Pancreas (tissue), 10 donors: ENCODE measurements around the gene AXIN2. TPM values are rescaled to one million over a fixed set of nuclear protein-coding genes. Genes with fewer than 3 reads are reported as not detected.

ENCODE experiments used
- ATAC-seq, 4 donors: fragments of 200-7000 bp; cut with Tn5 transposase; one replicate each; pipeline versions ENCODE4 v1.8.0 to v1.9.1; 2020; ENCODE audit warnings: mild to moderate bottlenecking in 4 of 4, moderate library complexity in 4 of 4
- DNase-seq, 6 donors: peaks; one replicate each; pipeline ENCODE4 v3.0.0-alpha.2; 2020
- FAIRE-seq: peaks from 2 replicates; lab custom pipeline; 2012; peaks lifted over from hg19 to GRCh38; lab: Jason Lieb, UNC
- H3K27ac ChIP-seq, 4 donors: fragments of 200-600 bp; sonication (generic); 1 replicate in 3 of 4; 2 replicates in 1 of 4; pipeline versions ENCODE4 v1.5.0 to v1.8.0; 2020
- H3K27me3 ChIP-seq, 4 donors: fragments of 200-600 bp; one replicate each; pipeline ENCODE4 v1.8.0; 2021
- H3K36me3 ChIP-seq, 3 donors: fragments of 200-600 bp; sonication (generic) in 1 of 3; one replicate each; pipeline versions ENCODE4 v1.5.0 to v1.8.0; 2020 to 2021
- H3K4me1 ChIP-seq, 3 donors: fragments of 200-600 bp; one replicate each; pipeline ENCODE4 v1.8.0; 2021
- H3K4me3 ChIP-seq, 4 donors: fragments of 200-600 bp; sonication (generic) in 2 of 4; one replicate each; pipeline versions ENCODE4 v1.5.0 to v1.8.0; 2020 to 2021
- H3K9me3 ChIP-seq, 4 donors: fragments of 200-600 bp; one replicate each; pipeline ENCODE4 v1.8.0; 2021
- CTCF ChIP-seq, 4 donors: fragments of 200-600 bp; sonication (generic) in 3 of 4; IDR thresholded peaks; one replicate each; pipeline versions ENCODE4 v1.5.0 to v1.8.0; 2021; ENCODE audit warnings: antibody characterized with exemption in 4 of 4
- WGBS, 2 donors: extraction: QIAGEN DNeasy Blood & Tissue Kit; methylation state at CpG; one replicate each; pipeline ENCODE4 v1.1.7; 2013; 5-methylcytosine and 5-hydroxymethylcytosine counted together
- intact Hi-C, 3 donors: fragments of 100-400 bp; cut with DNase I; formaldehyde crosslinking; loops; one replicate each; pipeline versions ENCODE4 v1.11.1 to v1.14.2; 2022
- polyA plus RNA-seq, 2 donors: library from polyadenylated mRNA; stranded (reverse); fragments of 200-250 nt; gene quantifications; one replicate each; pipeline ENCODE4 v1.2.3, GENCODE V29; 2013
- total RNA-seq, 6 donors: library from RNA; stranded (reverse); fragmentation: NEBNext Ultra II Directional in 4 of 6; extraction: Animal tissue kit (Norgen Biotek cat#: 25700) in 4 of 6; gene quantifications; one replicate each; pipeline versions ENCODE4 v1.2.1 to v1.2.4, GENCODE V29; 2021 to 2023
- donor health status: healthy with polysubstance abuse.
- donor health status: DM: no; HTN: no; CAD: no; lungs with moderate emphysema.
- donor health status: DM: no; HTN: no; CAD: no.
- donor health status: control.
- donor health status: control.
- donor health status: Bipolar disorder and iron deficiency.
- donor health status: DM: yes; HTN: yes; CAD: no.
- donor health status: DM: no; HTN: no; CAD: no.
- donor health status: DM: no; HTN: no; CAD: no.
- donor health status: DM: yes; HTN: yes; CAD: no.

Gene AXIN2
- total and polyA plus RNA-seq, 8 donors = 2.5 to 13.1 (median 3.3) TPM

DNA sequence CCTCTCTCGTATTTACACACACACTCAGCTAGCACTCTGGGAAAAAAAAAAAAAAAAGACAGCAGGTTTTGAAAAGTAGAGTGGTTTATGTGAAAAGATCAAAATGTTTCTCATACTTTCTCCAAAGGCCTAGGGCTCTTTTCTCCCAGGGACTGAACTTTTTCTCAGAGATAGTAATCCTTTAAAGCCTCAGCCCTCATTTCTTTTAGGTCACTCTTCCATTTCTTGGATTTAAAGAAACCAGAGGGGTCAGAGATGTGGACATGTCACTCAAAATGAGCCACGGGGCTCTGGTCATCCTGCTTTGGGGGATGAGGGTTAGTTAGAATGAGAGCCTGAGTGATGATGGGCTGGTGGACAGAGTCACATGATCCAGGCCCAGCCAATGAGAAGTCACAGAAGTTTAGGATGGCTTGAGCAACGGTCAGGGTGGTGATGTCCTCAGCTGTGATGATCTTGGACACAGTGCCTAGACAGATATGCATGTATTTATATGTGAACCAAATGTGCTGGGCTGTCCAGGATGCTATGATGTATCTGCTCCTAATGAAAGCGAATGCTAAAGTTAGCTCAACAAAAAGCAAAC, 33.7 kb upstream of the AXIN2 start:
- DNase-seq (no peak), FAIRE-seq (no peak), ATAC-seq (no peak)
- no peaks in the 10 kb centered on the region for H3K36me3 ChIP-seq
- H3K27me3 ChIP-seq = no peaks in the 10 kb centered on the region
- no peak overlapping the region for H3K27ac ChIP-seq
- no peaks in the 10 kb centered on the region for H3K9me3 ChIP-seq
- no peak overlapping the region for H3K4me3 ChIP-seq
- TF ChIP-seq CTCF (IDR thresholded peaks at IDR 0.05) = no peak
- intact Hi-C loops = no loop called here
- peaks cover 0 to 2% (median 2%) of the 10 kb centered on the region in 3 donors for H3K4me1 ChIP-seq
- WGBS, 2 donors = 73 to 82% methylated on average over 4 of the region's 4 CpGs

DNA sequence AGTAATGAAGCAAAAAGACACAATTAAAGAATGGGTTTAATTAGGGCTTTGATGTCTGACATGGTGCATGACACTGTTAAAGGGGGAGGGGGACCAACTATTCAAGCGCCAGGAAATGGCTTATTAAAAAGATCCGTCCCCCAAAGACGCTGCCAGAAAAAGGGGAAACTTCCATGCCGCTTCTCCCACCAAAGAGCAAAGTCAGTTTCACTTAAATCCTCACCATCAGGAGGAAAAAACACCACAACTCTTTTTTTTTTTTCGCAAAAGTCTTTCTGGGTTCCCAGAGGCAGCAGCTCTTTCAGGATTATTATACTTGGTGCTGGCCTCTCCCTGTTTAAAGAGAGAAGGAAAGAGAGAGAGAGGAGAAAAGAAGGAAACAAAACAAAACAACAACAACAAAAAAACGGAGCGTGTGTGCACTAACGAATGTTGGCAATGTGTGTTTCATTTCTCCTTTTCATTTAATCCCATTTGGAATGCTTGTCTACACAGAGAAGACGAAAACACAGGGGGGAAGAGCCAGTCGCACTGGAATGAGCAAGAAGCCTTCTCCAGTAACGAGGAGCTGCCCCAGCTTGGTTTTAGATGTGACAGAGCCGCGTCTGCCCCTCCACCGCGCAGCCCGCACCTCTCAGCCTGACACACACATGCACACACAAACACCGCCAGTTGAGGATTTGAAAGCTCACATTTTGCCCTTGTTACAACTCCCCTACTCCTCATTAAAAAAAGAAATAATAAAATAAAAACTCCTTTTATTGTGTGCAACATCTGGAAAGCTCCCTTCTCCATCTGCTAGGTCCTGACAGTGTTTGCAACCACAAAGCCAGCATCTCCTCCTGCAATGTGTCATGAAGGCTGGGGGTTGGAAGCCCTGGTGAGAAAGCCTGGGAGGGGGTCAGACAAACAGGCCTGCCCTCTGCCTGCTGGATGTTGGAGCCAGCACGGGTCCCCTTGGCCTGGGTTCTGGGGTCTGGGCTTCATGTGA, 32.7 kb upstream of the AXIN2 start:
- Histone ChIP-seq H3K9me3 (no peaks in the 10 kb centered on the region), H3K36me3 (no peaks in the 10 kb centered on the region), H3K27me3 (no peaks in the 10 kb centered on the region), H3K27ac (no peak overlapping the region), H3K4me3 (no peak overlapping the region), H3K4me1 (no peaks in the 10 kb centered on the region)
- FAIRE-seq = no peak
- 78 to 79% methylated on average over 18 of the region's 18 CpGs for WGBS, 2 donors
- DNase-seq = no peak
- ATAC-seq = peak in 1 of 4 donors; percentile 38
- intact Hi-C loops = no loop called here
- TF ChIP-seq CTCF (IDR thresholded peaks at IDR 0.05) = no peak

GRCh38 chr17:65593092-65593854, 31.8 kb upstream of the AXIN2 start:
- H3K4me1 ChIP-seq = peaks cover 0 to 6% (median 0%) of the 10 kb centered on the region in 3 donors
- DNase-seq (no peak), FAIRE-seq (no peak), ATAC-seq (no peak)
- intact Hi-C loops = no loop called here
- no peak overlapping the region for H3K4me3 ChIP-seq
- no peaks in the 10 kb centered on the region for H3K9me3 ChIP-seq
- H3K27me3 ChIP-seq = no peaks in the 10 kb centered on the region
- no peak for TF ChIP-seq CTCF (IDR thresholded peaks at IDR 0.05)
- 81 to 86% methylated on average over 19 of the region's 19 CpGs for WGBS, 2 donors
- H3K27ac ChIP-seq = no peak overlapping the region
- H3K36me3 ChIP-seq = no peaks in the 10 kb centered on the region

GRCh38 chr17:65592125-65592965, 30.9 kb upstream of the AXIN2 start:
- TF ChIP-seq CTCF (IDR thresholded peaks at IDR 0.05) = no peak
- DNase-seq (no peak), ATAC-seq (no peak), FAIRE-seq (no peak)
- H3K9me3 ChIP-seq = no peaks in the 10 kb centered on the region
- no peak overlapping the region for H3K4me3 ChIP-seq
- no peak overlapping the region for H3K27ac ChIP-seq
- intact Hi-C loops = no loop called here
- H3K36me3 ChIP-seq = no peaks in the 10 kb centered on the region
- WGBS, 2 donors = 89% methylated on average over 7 of the region's 7 CpGs
- H3K4me1 ChIP-seq = peaks cover 0 to 6% (median 0%) of the 10 kb centered on the region in 3 donors
- H3K27me3 ChIP-seq = no peaks in the 10 kb centered on the region
